ENCODE data around the gene MED27. TPM values are rescaled to one million over a fixed set of nuclear protein-coding genes. Genes with fewer than 3 reads are reported as not detected.

The MED27 gene
- total and polyA plus RNA-seq, 10 of the 15 experiments (the other 5 are each of a cell fraction or from before 2014, with no cell fraction given), result 20.3 to 50.3 (median 35.5) TPM

DNA sequence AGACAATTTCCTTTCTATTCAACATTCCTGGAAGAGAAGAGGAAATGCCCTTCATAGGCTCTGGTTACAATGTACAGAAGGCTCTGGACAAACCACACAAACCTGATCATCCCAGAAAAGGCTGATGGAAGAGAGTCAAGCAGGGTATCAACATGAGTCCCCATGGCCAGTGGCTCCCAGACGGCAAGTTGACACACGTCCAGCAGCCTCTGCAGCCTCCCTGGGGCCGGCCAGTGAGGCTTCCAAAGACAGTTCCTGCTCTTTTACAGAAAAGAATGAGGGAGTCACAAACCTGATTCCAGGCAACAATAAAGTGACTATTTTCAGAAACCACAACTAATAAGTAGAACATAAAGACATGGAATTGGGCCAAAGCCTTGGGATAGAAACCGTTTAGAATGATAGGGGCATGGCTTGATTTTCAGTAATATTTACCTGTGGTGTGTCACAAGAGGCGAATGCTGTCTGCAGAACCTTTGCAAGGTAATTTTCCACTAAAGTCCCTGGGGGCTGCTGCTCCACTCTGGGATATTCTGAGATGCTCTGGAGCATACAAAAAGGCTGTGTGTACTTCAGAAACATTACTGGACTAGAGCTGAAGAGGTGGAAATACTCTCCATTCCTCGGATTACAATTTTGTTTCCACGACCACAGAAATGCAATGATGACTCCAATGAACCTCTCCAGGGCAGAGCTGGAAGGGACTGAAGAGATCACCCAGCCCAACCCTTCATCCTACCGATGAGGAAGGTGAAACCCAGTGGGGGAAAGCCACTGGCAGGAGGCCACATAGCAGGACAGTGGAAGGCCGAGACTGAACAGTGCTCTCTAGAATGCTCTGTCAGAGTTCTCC is 10.4 kb downstream of the MED27 start:
- no peak for DNase-seq (ENCODE audit: low read depth, low spot score)
- ChIA-PET POLR2A (no interaction called here), CTCF (no interaction called here), SMC1A (ENCODE audit: uncharacterized antibody, unreplicated experiment) (no interaction called here), RAD21 (ENCODE audit: unreplicated experiment) (no interaction called here)
- Histone ChIP-seq H3K9me3 (replicated peaks; ENCODE audit: control insufficient read depth, insufficient read depth, low read length) (no peaks in the 10 kb centered on the region), H3K4me1 (ENCODE audit: control insufficient read depth, insufficient read depth, low read length) (no peaks in the 10 kb centered on the region), H3K4me3 (no peak overlapping the region), H3K27ac (ENCODE audit: control insufficient read depth, insufficient read depth) (no peak overlapping the region), H3K27me3 (replicated peaks in 1 of 2; ENCODE audit: control insufficient read depth in 2 of 2, insufficient read depth in 2 of 2, low read length in 1 of 2) (no peaks in the 10 kb centered on the region), H4K20me1 (ENCODE audit: control insufficient read depth, insufficient read depth) (no peaks in the 10 kb centered on the region; the same call in 1 of the 2 replicates), H2AFZ (ENCODE audit: control insufficient read depth, low read depth, low read length) (no peak overlapping the region), H3K4me2 (ENCODE audit: control insufficient read depth, insufficient read depth) (no peak overlapping the region), H3K79me2 (ENCODE audit: control insufficient read depth, insufficient read depth, low read length) (no peaks in the 10 kb centered on the region; the same call in 1 of the 2 replicates), H3K9ac (ENCODE audit: control insufficient read depth, insufficient read depth, low read length) (no peak overlapping the region), H3K36me3 (ENCODE audit: control insufficient read depth in 2 of 2, insufficient read depth in 2 of 2, low read length in 1 of 2) (no peaks in the 10 kb centered on the region; a peak in 1 of 4 replicates)
- intact Hi-C loops (cut with micrococcal nuclease; ENCODE audit: unreplicated experiment) (no loop called here), in situ Hi-C loops (cut with MboI) (no loop called here)
- 74% methylated on average over 9 of the region's 9 CpGs for WGBS (ENCODE audit: insufficient coverage, insufficient replicate concordance, low lambda C conversion rate, missing lambda C conversion rate)
- TF ChIP-seq RUNX3 (IDR thresholded peaks at IDR 0.05; ENCODE audit: low read length), result no peak
- TF ChIP-seq CHD2 (IDR thresholded peaks at IDR 0.05; ENCODE audit: borderline replicate concordance, low read depth, low read length), result no peak
- TF ChIP-seq WRNIP1 (IDR thresholded peaks at IDR 0.05; ENCODE audit: borderline replicate concordance, low read depth, low read length), result no peak
- no peak for TF ChIP-seq ZNF384 (IDR thresholded peaks at IDR 0.05; ENCODE audit: borderline replicate concordance, low read depth, low read length)
- TF ChIP-seq, protein P1, sequence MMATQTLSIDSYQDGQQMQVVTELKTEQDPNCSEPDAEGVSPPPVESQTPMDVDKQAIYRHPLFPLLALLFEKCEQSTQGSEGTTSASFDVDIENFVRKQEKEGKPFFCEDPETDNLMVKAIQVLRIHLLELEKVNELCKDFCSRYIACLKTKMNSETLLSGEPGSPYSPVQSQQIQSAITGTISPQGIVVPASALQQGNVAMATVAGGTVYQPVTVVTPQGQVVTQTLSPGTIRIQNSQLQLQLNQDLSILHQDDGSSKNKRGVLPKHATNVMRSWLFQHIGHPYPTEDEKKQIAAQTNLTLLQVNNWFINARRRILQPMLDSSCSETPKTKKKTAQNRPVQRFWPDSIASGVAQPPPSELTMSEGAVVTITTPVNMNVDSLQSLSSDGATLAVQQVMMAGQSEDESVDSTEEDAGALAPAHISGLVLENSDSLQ (IDR thresholded peaks at IDR 0.05), result no peak
- no peak for TF ChIP-seq MEF2B (IDR thresholded peaks at IDR 0.05; ENCODE audit: partially characterized antibody, poor library complexity, severe bottlenecking)
- no peak for TF ChIP-seq MTA3 (IDR thresholded peaks at IDR 0.05; ENCODE audit: borderline replicate concordance, low read length)
- no peak for TF ChIP-seq GABPA (IDR thresholded peaks at IDR 0.05; ENCODE audit: low read depth)
- TF ChIP-seq TCF7 (IDR thresholded peaks at IDR 0.05; ENCODE audit: borderline replicate concordance), result no peak
- no peak for TF ChIP-seq KLF5 (IDR thresholded peaks at IDR 0.05; ENCODE audit: partially characterized antibody)
- no peak for TF ChIP-seq MTA2 (IDR thresholded peaks at IDR 0.05; ENCODE audit: low read depth)
- TF ChIP-seq, protein P2, sequence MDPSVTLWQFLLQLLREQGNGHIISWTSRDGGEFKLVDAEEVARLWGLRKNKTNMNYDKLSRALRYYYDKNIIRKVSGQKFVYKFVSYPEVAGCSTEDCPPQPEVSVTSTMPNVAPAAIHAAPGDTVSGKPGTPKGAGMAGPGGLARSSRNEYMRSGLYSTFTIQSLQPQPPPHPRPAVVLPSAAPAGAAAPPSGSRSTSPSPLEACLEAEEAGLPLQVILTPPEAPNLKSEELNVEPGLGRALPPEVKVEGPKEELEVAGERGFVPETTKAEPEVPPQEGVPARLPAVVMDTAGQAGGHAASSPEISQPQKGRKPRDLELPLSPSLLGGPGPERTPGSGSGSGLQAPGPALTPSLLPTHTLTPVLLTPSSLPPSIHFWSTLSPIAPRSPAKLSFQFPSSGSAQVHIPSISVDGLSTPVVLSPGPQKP (IDR thresholded peaks at IDR 0.05; ENCODE audit: low read depth, low read length), result no peak
- TF ChIP-seq RB1 (IDR thresholded peaks at IDR 0.05; ENCODE audit: borderline replicate concordance), result no peak
- no peak for TF ChIP-seq BMI1 (IDR thresholded peaks at IDR 0.05; ENCODE audit: borderline replicate concordance)
- TF ChIP-seq STAT3 (IDR thresholded peaks at IDR 0.05; ENCODE audit: low read depth, low read length), result no peak
- no peak for ATAC-seq
- no TSS peak for BruUV-seq (replicated peaks)
- no peak for FAIRE-seq
